Activated naive CD4-positive, alpha-beta T cell treated with anti-CD3 and anti-CD28 coated beads, Interleukin-2, amount 50 U/mL, for 72 hours (primary cell): Measurements from ENCODE around the gene TRAPPC2. TPM values are rescaled to one million over a fixed set of nuclear protein-coding genes. Genes with fewer than 3 reads are reported as not detected.

Experiments used
- ATAC-seq, 2 donors: fragments of 150-1000 bp; cut with Tn5 transposase; 2 replicates each; pipeline ENCODE4 v1.10.0; 2021; ENCODE audit warnings: mild to moderate bottlenecking in 2 of 2, moderate library complexity in 2 of 2
- DNase-seq, 2 donors: peaks; one replicate each; pipeline ENCODE4 v3.0.0; 2021 to 2022; ENCODE audit warnings: low spot score in 2 of 2
- H3K27ac Mint-ChIP-seq, 2 donors: one replicate each; pipeline ENCODE4 v1.8.0; 2022; ENCODE audit warnings: mild to moderate bottlenecking in 2 of 2, mixed read lengths in 2 of 2
- H3K36me3 Mint-ChIP-seq, 2 donors: one replicate each; pipeline ENCODE4 v1.8.0; 2022; ENCODE audit warnings: mixed read lengths in 2 of 2
- H3K9me3 Mint-ChIP-seq, 2 donors: one replicate each; pipeline ENCODE4 v1.8.0; 2022; ENCODE audit warnings: mixed read lengths in 2 of 2
- total RNA-seq, 2 donors: library from RNA; stranded (reverse); gene quantifications; one replicate each; pipeline ENCODE4 v1.2.3, GENCODE V29; 2022

TRAPPC2 gene
- total RNA-seq, 2 donors from 2014 or later = 14.5 to 18.1 TPM

DNA sequence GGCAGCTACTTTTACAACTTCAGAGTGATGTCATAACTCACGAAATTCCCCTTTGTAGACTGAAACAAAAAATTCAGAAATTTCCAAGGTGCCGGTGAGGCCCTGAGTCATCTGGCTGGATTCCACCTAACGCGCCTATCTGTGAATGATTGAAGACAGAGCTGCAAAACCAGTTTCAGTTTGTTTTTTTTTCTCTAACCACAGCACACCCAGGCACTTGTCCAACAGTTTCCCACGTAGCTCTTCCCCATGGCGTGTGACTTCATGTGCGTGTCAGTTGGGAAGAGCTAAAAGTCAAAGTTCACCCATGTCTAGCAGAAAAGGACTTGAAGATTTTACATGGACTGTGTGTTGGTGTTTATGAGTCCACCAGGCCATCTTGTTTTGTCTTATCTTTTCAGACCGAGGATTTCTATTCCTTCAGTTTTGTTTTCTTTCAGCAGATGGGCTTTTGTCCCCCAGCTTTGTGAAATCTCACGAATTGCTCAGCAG, 65.1 kb downstream of the TRAPPC2 start:
- ATAC-seq = peak; percentile 94 to 98
- Mint-ChIP-seq H3K27ac (peak overlapping the region; percentile 85 to 95), H3K36me3 (peaks cover 0 to 8% of the 10 kb centered on the region in 2 donors), H3K9me3 (peaks cover 0 to 5% of the 10 kb centered on the region in 2 donors)
- peak; percentile 33 to 72 for DNase-seq

DNA sequence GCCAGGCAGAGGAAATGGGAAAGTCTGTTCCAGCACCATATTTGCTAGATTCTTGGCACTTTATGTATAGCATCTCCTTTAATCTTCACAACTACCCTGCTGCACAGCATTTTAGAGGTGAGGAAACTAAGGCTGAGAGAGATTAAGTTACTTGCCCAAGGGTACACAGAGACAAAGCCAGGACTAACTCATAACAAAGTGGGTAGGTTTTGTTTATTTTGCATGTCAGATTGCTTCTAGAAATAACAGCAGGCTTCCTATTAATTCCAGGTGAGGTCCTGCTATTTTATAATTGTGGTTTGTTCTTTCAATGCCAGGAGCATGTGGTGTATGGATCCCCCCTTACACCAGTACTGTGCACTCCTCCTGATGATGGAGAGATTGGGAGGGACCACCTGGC, 66.5 kb downstream of the TRAPPC2 start:
- Mint-ChIP-seq H3K36me3 (peaks cover 0 to 8% of the 10 kb centered on the region in 2 donors), H3K9me3 (peaks cover 0 to 5% of the 10 kb centered on the region in 2 donors), H3K27ac (no peak overlapping the region)
- DNase-seq = no peak
- ATAC-seq = no peak

DNA sequence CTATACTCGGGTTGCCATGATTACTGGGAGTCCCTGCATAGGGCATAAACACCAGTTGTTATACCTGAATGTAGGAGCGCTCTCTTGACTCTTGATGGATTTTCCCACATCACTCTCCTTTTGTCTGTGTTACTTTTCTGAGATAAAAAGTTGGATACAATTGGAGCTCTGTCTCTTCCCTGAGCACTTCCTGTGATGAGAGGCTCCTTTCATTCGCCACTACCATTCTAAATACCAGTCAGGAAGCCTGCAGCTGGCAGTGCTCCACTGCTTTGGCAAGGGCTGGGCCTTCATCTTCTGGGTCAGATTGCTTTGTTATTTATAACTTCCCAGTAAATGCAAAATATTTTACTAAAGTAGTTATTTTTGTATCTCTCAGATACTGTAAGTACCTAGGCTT, 67.6 kb downstream of the TRAPPC2 start:
- peaks cover 0 to 5% of the 10 kb centered on the region in 2 donors for H3K9me3 Mint-ChIP-seq
- no peak for ATAC-seq
- no peak for DNase-seq
- H3K27ac Mint-ChIP-seq = no peak overlapping the region
- peaks cover 0 to 12% of the 10 kb centered on the region in 2 donors for H3K36me3 Mint-ChIP-seq

DNA sequence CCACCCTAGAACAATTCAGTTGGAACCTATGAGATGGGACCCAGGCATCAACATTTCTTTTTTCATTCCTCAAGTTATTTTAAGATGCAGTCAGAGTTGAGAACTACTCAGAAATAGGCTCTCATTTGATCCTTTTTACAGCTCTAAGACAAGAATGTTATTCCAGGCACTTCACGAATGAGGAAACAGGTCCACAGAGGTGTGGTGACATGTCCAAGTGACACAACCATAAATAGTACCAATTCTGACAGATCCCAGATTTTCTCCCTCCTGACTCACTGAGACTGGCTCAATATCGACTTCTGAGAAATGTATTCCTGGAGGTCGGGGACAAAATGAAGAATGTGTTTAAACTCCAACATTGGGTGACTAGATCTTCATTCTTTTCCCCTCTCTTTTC, 70.4 kb downstream of the TRAPPC2 start:
- ATAC-seq = no peak
- Mint-ChIP-seq H3K9me3 (no peaks in the 10 kb centered on the region), H3K27ac (no peak overlapping the region), H3K36me3 (peaks cover 0 to 4% of the 10 kb centered on the region in 2 donors)
- no peak for DNase-seq

DNA sequence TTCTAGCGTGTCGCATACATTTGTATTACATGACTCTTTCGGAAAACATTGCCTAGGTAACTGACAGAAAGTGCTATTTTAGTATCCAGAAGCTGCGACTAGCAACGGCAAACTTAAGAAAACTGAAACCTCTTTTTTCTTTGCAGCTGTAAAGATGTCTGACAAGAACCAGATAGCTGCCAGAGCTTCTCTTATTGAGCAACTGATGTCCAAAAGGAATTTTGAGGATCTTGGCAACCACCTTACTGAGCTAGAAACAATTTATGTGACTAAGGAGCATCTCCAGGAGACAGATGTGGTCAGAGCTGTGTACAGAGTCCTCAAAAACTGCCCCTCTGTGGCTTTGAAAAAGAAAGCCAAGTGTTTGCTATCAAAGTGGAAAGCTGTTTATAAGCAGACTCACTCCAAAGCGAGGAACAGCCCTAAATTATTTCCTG, 72.0 kb downstream of the TRAPPC2 start:
- peaks cover 0 to 4% of the 10 kb centered on the region in 2 donors for H3K36me3 Mint-ChIP-seq
- no peak overlapping the region for H3K27ac Mint-ChIP-seq
- ATAC-seq (no peak), DNase-seq (no peak)
- H3K9me3 Mint-ChIP-seq = no peaks in the 10 kb centered on the region

Other genes starting within 250 kb of the TRAPPC2 start
- under 1 TPM in 1 of 2 donors, not detected in 1; 0.93 TPM for gene EGFL6, start 165.0 kb downstream of the TRAPPC2 start, total RNA-seq
- gene TCEANC, start 81.5 kb downstream of the TRAPPC2 start, total RNA-seq = 1 to 10 TPM; 1.4 to 2.6 TPM
- gene RAB9A, start 45.5 kb downstream of the TRAPPC2 start, total RNA-seq = 10 to 100 TPM; 20.3 to 32.7 TPM
- gene OFD1, start 128 bp upstream of the TRAPPC2 start, total RNA-seq = 10 to 100 TPM; 36.9 to 40.7 TPM
- not detected for gene GPM6B, start 82.5 kb upstream of the TRAPPC2 start, total RNA-seq